HepG2 (cell line): Measurements from ENCODE around the gene INAFM2. TPM values are rescaled to one million over a fixed set of nuclear protein-coding genes. Genes with fewer than 3 reads are reported as not detected.

Experiments
- ARNT2 ChIP-seq: sonication (generic); formaldehyde crosslinking; IDR thresholded peaks from 2 replicates; pipeline ENCODE4 v1.8.0; 2022; ENCODE audit warnings: mild to moderate bottlenecking, low read depth, missing genetic modification reagents, moderate library complexity
- EED ChIP-seq: sonication (generic); formaldehyde crosslinking; IDR thresholded peaks from 2 replicates; pipeline ENCODE4 v1.5.0; 2020; ENCODE audit warnings: mild to moderate bottlenecking, missing genetic modification reagents
- EP300 ChIP-seq, 3 experiments: sonication (generic) in 1 of 3; formaldehyde crosslinking in 1 of 3; IDR thresholded peaks; 2 replicates each; pipeline versions ENCODE4 v1.5.1 to v1.6.1; 2011 to 2020; ENCODE audit warnings: low read depth in 2 of 3, low read length in 2 of 3, borderline replicate concordance in 1 of 3, improper control_type of control experiment in 1 of 3, mild to moderate bottlenecking in 1 of 3, missing genetic modification reagents in 1 of 3, moderate library complexity in 1 of 3
- GABPB1 ChIP-seq: IDR thresholded peaks from 2 replicates; pipeline ENCODE4 v1.6.1; 2016; ENCODE audit warnings: mild to moderate bottlenecking, missing genetic modification reagents, moderate library complexity, missing compliant biosample characterization
- RARA ChIP-seq: IDR thresholded peaks from 2 replicates; pipeline ENCODE4 v1.6.1; 2016; ENCODE audit warnings: missing genetic modification reagents, missing compliant biosample characterization
- RCOR2 ChIP-seq: IDR thresholded peaks from 2 replicates; pipeline ENCODE4 v1.6.1; 2016; ENCODE audit warnings: missing biosample characterization, missing genetic modification reagents
- ZFP36 ChIP-seq: fragments of 150-350 bp; IDR thresholded peaks from 2 replicates; pipeline ENCODE4 v1.6.1; 2018; ENCODE audit warnings: borderline replicate concordance, low read length, low read depth; ENCODE audit not compliant: partially characterized antibody
- ZNF317 ChIP-seq: sonication (generic); formaldehyde crosslinking; IDR thresholded peaks from 2 replicates; pipeline ENCODE4 v1.5.0; 2020; ENCODE audit warnings: mild to moderate bottlenecking, missing genetic modification reagents
- ZNF362 ChIP-seq: sonication (generic); formaldehyde crosslinking; IDR thresholded peaks from 2 replicates; pipeline ENCODE4 v1.4.0; 2020; ENCODE audit warnings: missing genetic modification reagents, mild to moderate bottlenecking, borderline replicate concordance
- ZNF768 ChIP-seq: sonication (generic); formaldehyde crosslinking; IDR thresholded peaks from 2 replicates; pipeline ENCODE4 v1.4.0; 2020; ENCODE audit warnings: missing genetic modification reagents
- ZNF850 ChIP-seq: sonication (generic); formaldehyde crosslinking; conservative IDR thresholded peaks from 2 replicates; pipeline ENCODE4 v1.9.0; 2021; ENCODE audit warnings: mild to moderate bottlenecking, missing genetic modification reagents
- polyA plus RNA-seq, 8 experiments: library from polyadenylated mRNA; depleted of rRNA in 3 of 8; stranded (reverse) in 7 of 8; unstranded in 1 of 8; fragments of >200 nt; fragmentation: Illumina TruSeq in 4 of 8; extraction: Trizol in 4 of 8; gene quantifications; 2 replicates each; pipeline versions ENCODE4 v1.2.1 to v1.2.3, GENCODE V29; 2011 to 2016; ENCODE audit warnings: low read depth in 4 of 8, missing spikeins in 1 of 8, mixed read lengths in 1 of 8; ENCODE audit not compliant: insufficient read depth in 1 of 8
- total RNA-seq, 5 experiments: library from RNA; depleted of rRNA; stranded (reverse); fragments of >200 nt; fragmentation: Illumina TruSeq; extraction: Trizol; gene quantifications; 2 replicates each; pipeline ENCODE4 v1.2.3, GENCODE V29; 2016; ENCODE audit warnings: low read depth in 1 of 5
- TF ChIP-seq, protein P1 (sequence below): sonication (generic); formaldehyde crosslinking; IDR thresholded peaks from 2 replicates; pipeline ENCODE4 v1.5.1; 2020; ENCODE audit warnings: mild to moderate bottlenecking, missing genetic modification reagents, moderate library complexity
- TF ChIP-seq, protein P2 (sequence below), 2 experiments: sonication (generic) in 1 of 2; formaldehyde crosslinking in 1 of 2; IDR thresholded peaks; 2 replicates each; pipeline versions ENCODE4 v1.4.0 to v1.6.1; 2018 to 2020; ENCODE audit warnings: missing genetic modification reagents in 2 of 2, borderline replicate concordance in 1 of 2, low read depth in 1 of 2, mild to moderate bottlenecking in 1 of 2, missing biosample characterization in 1 of 2
- TF ChIP-seq, protein P3 (sequence below): sonication (generic); formaldehyde crosslinking; IDR thresholded peaks from 2 replicates; pipeline ENCODE4 v1.4.0; 2020; ENCODE audit warnings: missing genetic modification reagents
- TF ChIP-seq, protein P4 (sequence below): sonication (generic); formaldehyde crosslinking; IDR thresholded peaks from 2 replicates; pipeline ENCODE4 v1.5.0; 2020; ENCODE audit warnings: mild to moderate bottlenecking, missing genetic modification reagents

INAFM2 gene
- total and polyA plus RNA-seq, 2 of the 13 experiments (the other 11 are each of a cell fraction or from before 2014, with no cell fraction given): 5.5 to 6.5 TPM

- TF ChIP-seq, protein P1, sequence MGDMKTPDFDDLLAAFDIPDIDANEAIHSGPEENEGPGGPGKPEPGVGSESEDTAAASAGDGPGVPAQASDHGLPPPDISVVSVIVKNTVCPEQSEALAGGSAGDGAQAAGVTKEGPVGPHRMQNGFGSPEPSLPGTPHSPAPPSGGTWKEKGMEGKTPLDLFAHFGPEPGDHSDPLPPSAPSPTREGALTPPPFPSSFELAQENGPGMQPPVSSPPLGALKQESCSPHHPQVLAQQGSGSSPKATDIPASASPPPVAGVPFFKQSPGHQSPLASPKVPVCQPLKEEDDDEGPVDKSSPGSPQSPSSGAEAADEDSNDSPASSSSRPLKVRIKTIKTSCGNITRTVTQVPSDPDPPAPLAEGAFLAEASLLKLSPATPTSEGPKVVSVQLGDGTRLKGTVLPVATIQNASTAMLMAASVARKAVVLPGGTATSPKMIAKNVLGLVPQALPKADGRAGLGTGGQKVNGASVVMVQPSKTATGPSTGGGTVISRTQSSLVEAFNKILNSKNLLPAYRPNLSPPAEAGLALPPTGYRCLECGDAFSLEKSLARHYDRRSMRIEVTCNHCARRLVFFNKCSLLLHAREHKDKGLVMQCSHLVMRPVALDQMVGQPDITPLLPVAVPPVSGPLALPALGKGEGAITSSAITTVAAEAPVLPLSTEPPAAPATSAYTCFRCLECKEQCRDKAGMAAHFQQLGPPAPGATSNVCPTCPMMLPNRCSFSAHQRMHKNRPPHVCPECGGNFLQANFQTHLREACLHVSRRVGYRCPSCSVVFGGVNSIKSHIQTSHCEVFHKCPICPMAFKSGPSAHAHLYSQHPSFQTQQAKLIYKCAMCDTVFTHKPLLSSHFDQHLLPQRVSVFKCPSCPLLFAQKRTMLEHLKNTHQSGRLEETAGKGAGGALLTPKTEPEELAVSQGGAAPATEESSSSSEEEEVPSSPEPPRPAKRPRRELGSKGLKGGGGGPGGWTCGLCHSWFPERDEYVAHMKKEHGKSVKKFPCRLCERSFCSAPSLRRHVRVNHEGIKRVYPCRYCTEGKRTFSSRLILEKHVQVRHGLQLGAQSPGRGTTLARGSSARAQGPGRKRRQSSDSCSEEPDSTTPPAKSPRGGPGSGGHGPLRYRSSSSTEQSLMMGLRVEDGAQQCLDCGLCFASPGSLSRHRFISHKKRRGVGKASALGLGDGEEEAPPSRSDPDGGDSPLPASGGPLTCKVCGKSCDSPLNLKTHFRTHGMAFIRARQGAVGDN (CRISPR knock-in tag): peak; percentile 51
- TF ChIP-seq ZNF768 (CRISPR knock-in tag) (0 out of 2 replicates have a peak, but pooled peaks have one; percentile 30), EED (no peak), RARA (0 out of 2 replicates have a peak, but pooled peaks have one; percentile 10), GABPB1 (peak; percentile 23; the same call in 1 of the 2 replicates), RCOR2 (CRISPR knock-in tag) (0 out of 2 replicates have a peak, but pooled peaks have one; percentile 33), EP300 (IDR thresholded peaks at IDR 0.05; ENCODE audit: low read depth in 2 of 2, low read length in 2 of 2) (no peak), EP300 (CRISPR knock-in tag; IDR thresholded peaks at IDR 0.05; ENCODE audit: borderline replicate concordance) (0 out of 2 replicates have a peak, but pooled peaks have one; percentile 21), ZNF362 (peak; percentile 70; the same call in 1 of the 2 replicates), ZFP36 (peak; percentile 33), ZNF850 (no peak), ZNF317 (CRISPR knock-in tag) (0 out of 2 replicates have a peak, but pooled peaks have one; percentile 34), ARNT2 (CRISPR knock-in tag) (peak; percentile 59)
- TF ChIP-seq, protein P2, sequence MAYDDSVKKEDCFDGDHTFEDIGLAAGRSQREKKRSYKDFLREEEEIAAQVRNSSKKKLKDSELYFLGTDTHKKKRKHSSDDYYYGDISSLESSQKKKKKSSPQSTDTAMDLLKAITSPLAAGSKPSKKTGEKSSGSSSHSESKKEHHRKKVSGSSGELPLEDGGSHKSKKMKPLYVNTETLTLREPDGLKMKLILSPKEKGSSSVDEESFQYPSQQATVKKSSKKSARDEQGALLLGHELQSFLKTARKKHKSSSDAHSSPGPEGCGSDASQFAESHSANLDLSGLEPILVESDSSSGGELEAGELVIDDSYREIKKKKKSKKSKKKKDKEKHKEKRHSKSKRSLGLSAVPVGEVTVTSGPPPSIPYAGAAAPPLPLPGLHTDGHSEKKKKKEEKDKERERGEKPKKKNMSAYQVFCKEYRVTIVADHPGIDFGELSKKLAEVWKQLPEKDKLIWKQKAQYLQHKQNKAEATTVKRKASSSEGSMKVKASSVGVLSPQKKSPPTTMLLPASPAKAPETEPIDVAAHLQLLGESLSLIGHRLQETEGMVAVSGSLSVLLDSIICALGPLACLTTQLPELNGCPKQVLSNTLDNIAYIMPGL (CRISPR knock-in tag; IDR thresholded peaks at IDR 0.05; ENCODE audit: borderline replicate concordance in 1 of 2, low read depth in 1 of 2): peak; percentile 92 to 95
- TF ChIP-seq, protein P3, sequence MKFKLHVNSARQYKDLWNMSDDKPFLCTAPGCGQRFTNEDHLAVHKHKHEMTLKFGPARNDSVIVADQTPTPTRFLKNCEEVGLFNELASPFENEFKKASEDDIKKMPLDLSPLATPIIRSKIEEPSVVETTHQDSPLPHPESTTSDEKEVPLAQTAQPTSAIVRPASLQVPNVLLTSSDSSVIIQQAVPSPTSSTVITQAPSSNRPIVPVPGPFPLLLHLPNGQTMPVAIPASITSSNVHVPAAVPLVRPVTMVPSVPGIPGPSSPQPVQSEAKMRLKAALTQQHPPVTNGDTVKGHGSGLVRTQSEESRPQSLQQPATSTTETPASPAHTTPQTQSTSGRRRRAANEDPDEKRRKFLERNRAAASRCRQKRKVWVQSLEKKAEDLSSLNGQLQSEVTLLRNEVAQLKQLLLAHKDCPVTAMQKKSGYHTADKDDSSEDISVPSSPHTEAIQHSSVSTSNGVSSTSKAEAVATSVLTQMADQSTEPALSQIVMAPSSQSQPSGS (CRISPR knock-in tag): peak; percentile 47; the same call in 1 of the 2 replicates
- TF ChIP-seq, protein P4, sequence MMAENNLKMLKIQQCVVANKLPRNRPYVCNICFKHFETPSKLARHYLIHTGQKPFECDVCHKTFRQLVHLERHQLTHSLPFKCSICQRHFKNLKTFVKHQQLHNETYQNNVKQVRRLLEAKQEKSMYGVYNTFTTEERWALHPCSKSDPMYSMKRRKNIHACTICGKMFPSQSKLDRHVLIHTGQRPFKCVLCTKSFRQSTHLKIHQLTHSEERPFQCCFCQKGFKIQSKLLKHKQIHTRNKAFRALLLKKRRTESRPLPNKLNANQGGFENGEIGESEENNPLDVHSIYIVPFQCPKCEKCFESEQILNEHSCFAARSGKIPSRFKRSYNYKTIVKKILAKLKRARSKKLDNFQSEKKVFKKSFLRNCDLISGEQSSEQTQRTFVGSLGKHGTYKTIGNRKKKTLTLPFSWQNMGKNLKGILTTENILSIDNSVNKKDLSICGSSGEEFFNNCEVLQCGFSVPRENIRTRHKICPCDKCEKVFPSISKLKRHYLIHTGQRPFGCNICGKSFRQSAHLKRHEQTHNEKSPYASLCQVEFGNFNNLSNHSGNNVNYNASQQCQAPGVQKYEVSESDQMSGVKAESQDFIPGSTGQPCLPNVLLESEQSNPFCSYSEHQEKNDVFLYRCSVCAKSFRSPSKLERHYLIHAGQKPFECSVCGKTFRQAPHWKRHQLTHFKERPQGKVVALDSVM (CRISPR knock-in tag): 0 out of 2 replicates have a peak, but pooled peaks have one; percentile 18
These were observed 48.9 kb upstream of the INAFM2 start (continued) for GRCh38 chr15:40274350-40275274.
